Nucleus accumbens (tissue), 56 donors: Measurements from ENCODE around the gene CCDC183.
A peak's percentile ranks its signal among the peaks of the same experiment; 100 is the strongest.
"Not testable (repeated sequence)": the region's sequence is repeated elsewhere in the genome, so short reads cannot be mapped to it uniquely, and the experiment has no call there.

Experiments
- DNase-seq, 56 donors: peaks; one replicate each; lab custom pipeline; 2025; lab: John Stamatoyannopoulos, UW

Gene CCDC183

GRCh38 chr9:136784249-136784996 lies 11.7 kb upstream of the CCDC183 start:
- DNase-seq, result peak in 3 of 56 donors; percentile 19 to 26 (median 22)

GRCh38 chr9:136784997-136785361 lies 11.2 kb upstream of the CCDC183 start:
- DNase-seq, result no peak

- DNase-seq, result not testable (repeated sequence)
These were observed 10.4 kb upstream of the CCDC183 start for GRCh38 chr9:136785565-136786355.

- peak in 43 of 56 donors; percentile 10 to 78 (median 49) for DNase-seq
These were observed 9.7 kb upstream of the CCDC183 start for GRCh38 chr9:136786451-136786850.

- peak in 1 of 56 donors; percentile 22 for DNase-seq
These were observed 9.2 kb upstream of the CCDC183 start for GRCh38 chr9:136786983-136787382.

GRCh38 chr9:136787690-136788400 lies 8.3 kb upstream of the CCDC183 start:
- peak in 48 of 56 donors; percentile 7 to 73 (median 52) for DNase-seq

- DNase-seq, result not testable (repeated sequence)
These were observed 7.3 kb upstream of the CCDC183 start for GRCh38 chr9:136788644-136789522.

GRCh38 chr9:136789523-136789937 lies 6.6 kb upstream of the CCDC183 start:
- DNase-seq, result no peak

GRCh38 chr9:136790640-136791515 lies 5.3 kb upstream of the CCDC183 start, which contains the start of gene TMEM141:
Gene TMEM141 (plus strand): TSS chr9:136791344. CDS start chr9:136791371, 27 bp downstream.
- DNase-seq, result peak; percentile 97 to 100 (median 100)

- peak in 24 of 56 donors; percentile 29 to 69 (median 51) for DNase-seq
These were observed 4.4 kb upstream of the CCDC183 start for GRCh38 chr9:136791516-136792276.

GRCh38 chr9:136792321-136793085 lies 3.6 kb upstream of the CCDC183 start:
- no peak for DNase-seq

GRCh38 chr9:136793086-136793946 lies 2.8 kb upstream of the CCDC183 start:
- DNase-seq, result no peak

- no peak for DNase-seq
These were observed 1.7 kb upstream of the CCDC183 start for GRCh38 chr9:136794281-136794999.

- DNase-seq, result no peak
These were observed 1.2 kb upstream of the CCDC183 start for GRCh38 chr9:136795000-136795348.

GRCh38 chr9:136796775-136797347 lies 723 bp downstream of the CCDC183 start:
- not testable (repeated sequence) for DNase-seq
